Endometrium (tissue), 2 donors: ENCODE results near the gene TP53.
"Not testable (repeated sequence)": the region's sequence is repeated elsewhere in the genome, so short reads cannot be mapped to it uniquely, and the experiment has no call there.

ENCODE experiments used
- FAIRE-seq: peaks from 2 replicates; lab custom pipeline; 2012; peaks lifted over from hg19 to GRCh38; lab: Jason Lieb, UNC
- donor health status: control.
- donor health status: control.

Gene TP53

DNA sequence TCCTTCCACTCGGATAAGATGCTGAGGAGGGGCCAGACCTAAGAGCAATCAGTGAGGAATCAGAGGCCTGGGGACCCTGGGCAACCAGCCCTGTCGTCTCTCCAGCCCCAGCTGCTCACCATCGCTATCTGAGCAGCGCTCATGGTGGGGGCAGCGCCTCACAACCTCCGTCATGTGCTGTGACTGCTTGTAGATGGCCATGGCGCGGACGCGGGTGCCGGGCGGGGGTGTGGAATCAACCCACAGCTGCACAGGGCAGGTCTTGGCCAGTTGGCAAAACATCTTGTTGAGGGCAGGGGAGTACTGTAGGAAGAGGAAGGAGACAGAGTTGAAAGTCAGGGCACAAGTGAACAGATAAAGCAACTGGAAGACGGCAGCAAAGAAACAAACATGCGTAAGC is 12.4 kb downstream of the TP53 start:
- FAIRE-seq: no peak

DNA sequence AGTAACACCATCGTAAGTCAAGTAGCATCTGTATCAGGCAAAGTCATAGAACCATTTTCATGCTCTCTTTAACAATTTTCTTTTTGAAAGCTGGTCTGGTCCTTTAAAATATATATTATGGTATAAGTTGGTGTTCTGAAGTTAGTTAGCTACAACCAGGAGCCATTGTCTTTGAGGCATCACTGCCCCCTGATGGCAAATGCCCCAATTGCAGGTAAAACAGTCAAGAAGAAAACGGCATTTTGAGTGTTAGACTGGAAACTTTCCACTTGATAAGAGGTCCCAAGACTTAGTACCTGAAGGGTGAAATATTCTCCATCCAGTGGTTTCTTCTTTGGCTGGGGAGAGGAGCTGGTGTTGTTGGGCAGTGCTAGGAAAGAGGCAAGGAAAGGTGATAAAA is 14.1 kb downstream of the TP53 start:
- no peak for FAIRE-seq

DNA sequence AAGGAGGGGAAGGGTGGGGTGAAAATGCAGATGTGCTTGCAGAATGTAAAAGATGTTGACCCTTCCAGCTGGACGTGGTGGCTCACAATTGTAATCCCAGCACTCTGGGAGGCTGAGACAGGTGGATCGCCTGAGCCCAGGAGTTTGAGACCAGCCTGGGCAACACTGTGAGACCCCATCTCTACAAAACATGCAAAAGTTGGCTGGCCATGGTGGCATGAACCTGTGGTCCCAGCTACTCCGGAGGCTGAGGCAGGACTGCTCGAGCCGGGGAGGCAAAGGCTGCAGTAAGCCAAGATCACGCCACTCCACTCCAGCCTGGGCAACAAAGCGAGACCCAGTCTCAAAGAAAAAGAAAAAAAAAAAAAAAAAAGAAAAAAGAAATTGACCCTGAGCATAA is 18.8 kb downstream of the TP53 start:
- FAIRE-seq: no peak

DNA sequence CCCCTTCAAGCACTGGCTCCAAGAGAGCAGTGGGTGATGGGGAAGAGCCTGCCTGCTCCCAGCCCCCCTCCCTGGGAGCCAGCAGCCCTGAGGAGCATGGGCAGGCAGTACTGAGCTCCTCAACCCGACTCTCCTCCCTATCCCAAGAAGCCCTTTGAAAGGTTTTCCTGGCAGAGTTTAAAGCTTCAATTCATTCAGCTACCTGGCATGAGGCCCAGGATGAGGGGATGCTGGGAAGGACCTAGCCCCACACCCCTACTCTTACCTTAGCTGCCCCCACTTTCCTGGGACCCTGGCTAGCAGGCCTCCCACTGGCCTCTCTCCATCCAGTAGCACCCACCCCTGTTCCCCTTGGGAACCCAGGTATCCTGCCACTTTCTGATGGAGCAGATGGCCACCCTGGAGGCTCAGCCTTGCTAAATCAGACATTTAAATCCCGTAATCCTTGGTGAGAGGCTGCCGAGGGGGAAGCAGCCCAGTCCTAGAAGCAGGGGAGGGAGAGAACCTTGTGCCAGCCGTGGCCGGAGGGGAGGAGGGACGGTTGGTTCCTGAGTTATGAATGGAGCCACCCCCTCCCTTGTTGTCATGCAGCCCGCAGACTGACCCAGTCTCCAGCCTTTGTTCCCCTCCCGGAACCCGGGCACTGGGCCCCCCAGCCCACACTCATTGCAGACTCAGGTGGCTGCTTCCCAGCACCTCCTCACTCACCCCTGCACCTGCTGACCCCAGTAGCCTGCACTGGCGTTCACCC is 19.5 kb downstream of the TP53 start:
- FAIRE-seq: no peak

DNA sequence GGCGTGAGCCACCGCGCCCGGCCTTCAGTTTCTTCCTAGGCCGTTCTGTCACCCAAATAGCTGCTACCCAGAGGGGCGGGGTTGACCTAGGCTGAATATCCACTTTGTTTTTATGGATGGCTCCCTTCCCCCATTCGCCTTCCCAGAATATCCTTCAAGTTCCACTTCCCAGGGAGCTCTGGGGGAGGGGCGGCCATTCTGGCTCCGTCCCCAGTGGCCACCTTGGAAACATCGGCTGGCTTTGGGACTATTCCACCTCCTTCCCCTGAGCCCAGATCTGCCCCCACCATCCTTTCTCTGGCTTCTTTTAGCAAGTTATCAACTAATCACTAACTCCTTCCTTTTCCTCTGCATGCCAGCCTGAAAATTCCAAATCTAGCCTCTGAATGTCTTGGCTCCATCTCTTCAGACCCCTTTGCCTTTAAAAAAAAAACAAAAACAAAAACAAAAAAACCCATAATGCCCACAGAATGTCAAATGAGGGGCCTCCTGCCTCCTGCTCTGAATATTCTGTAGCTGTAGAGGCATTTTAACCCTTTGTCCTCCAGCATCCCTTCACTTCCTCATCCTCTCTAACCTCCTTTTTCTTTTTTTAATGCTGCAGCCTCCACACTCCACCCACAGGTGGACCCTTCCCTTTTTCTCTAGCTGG is 30.2 kb downstream of the TP53 start:
- FAIRE-seq: no peak

DNA sequence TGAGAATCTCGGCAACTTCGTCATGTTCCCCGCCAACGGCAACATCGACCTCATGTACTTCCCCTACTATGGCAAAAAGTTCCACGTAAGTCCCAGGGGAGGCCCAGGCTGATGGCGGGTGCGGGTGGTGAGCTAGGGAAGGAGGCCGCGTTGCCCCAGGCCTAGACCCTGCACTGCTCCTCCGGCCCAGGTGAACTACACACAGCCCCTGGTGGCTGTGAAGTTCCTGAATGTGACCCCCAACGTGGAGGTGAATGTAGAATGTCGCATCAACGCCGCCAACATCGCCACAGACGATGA is 31.8 kb downstream of the TP53 start:
- FAIRE-seq: no peak

DNA sequence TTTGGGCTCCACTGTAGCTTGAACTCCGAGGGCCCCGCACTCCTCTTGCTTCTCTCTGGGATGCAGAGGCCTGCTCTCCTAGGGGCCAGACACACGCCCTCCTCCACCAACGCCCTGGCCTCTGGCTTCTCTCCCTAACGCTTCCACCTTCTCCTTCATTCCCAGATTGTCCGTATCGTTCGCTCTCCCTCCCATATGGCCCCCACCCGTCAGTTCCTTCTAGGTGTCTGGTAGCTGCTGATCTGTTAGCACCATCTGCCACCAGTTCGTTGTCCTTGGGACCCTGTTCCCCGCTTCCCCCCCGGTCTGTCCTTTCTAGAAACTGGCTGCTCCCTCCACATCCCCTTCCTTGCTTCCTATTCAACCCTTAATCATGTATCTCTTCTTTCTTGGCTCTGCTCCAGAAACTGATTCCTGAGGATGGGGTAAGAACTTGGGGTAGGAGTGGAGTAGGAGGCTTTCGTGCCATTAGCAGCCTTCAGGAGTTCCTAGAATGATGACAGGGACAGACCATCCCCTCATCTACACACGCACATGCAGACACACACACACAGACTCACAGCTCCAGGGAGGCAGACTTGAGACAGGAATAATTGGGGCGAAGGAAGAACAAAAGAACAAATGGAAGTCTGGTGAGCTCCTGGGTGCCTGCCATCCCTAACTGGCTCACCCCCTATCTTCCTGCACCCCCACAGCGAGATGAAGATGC is 32.3 kb downstream of the TP53 start:
- FAIRE-seq: no peak

DNA sequence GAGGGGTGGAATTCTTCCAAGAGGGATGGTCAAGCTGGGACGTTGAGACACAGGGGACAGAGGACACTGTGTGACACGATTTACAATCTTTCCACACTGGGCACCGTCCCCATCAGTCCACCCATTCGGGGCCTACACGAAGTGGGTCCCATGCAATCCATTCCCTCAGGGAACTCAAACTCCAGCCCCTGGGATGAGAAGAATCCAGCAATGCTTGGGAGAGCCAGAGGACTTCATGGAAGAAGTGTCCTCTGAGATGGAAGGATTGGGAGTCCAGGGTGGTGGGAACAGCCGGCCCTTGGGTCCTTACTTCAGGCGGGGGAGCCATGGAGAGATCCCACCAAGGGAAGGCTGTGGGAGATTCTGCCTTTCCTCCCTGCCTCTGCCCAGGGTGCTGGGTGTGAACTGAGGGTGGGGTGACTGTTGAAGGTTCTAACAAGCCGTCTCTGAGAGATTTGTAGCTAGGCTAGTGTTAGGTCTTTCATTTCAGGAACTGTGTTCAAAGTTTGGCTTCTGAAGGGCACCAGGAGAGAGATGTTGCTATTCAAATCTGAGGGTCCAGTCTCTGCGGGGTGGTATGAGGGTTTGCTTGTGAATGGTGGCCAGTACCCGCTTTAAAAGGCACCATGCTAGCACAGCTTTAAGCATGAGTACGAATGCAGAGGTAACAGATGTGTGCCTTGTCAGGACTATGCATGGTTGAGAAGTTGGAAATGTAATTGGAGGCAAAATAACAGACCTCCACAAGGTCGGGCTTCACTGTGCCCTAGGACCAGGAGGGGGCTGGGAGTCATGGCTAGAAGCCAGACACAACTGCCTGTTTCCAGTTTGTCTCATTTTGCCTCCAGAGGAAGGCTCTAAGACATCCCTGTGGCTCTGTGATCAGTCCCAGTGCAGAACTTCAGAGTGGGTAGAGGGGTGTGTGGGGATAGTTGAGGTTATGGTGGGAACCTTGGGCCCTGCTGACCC is 34.6 kb downstream of the TP53 start:
- no peak for FAIRE-seq

DNA sequence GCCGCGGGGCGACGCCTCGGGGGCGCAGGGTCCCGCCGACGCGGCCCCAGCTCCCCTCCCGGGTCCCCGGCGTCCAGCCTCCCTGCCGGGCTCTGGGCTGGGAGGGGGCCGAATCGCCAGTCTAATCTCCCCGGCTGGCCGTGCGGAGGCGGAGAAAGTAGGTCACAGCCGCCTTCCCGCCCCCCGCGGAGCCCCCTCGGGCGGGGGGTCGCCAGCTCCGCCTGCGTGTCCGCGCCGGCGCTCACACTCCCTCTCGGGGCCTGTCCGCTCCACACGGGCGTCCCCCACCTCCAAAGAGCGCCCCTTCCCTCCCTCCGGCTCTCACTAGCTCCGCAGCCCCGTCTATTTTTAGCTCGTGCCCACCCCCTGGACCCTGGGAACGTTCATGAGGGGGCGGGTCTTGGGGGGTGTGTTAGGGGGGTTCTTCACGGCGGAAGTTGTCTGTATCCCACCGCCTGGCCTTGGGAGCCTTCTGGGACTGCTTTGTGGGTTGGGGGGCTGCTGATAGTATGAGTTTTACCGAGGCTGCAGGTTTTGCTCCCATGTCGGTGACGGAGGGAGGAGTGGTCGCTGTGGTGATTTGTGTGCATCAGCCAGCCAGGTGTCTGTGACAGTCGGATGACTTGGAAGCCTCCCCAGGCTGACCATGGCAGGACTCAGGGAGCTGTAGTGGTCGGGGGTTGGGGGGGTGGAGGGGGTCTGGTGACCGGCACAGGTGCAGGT is 35.5 kb downstream of the TP53 start:
- FAIRE-seq: no peak

DNA sequence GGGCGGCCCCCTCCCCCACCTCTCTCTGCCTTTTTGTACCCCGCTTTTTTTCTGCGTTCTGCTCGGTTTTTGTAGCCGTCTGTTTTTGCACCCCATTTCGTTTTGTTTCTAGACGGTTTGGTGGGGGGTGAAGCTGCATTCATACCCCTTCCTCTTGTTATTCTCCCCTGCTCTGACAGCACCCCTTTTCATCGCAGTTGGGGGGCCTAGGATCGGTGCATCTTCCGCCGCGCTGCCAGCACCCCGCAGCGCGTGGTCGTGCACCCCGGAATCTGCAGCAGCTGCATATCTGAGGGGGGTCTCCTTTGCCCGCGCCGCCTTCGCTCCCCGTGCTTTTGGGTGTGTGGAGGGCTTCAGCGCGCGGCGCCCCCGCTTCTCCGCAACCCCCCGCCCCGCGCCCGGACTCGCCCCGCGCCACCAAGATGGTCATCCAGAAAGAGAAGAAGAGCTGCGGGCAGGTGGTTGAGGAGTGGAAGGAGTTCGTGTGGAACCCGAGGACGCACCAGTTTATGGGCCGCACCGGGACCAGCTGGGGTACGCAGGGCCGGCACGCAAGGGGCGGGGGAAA is 36.1 kb downstream of the TP53 start:
- no peak for FAIRE-seq

DNA sequence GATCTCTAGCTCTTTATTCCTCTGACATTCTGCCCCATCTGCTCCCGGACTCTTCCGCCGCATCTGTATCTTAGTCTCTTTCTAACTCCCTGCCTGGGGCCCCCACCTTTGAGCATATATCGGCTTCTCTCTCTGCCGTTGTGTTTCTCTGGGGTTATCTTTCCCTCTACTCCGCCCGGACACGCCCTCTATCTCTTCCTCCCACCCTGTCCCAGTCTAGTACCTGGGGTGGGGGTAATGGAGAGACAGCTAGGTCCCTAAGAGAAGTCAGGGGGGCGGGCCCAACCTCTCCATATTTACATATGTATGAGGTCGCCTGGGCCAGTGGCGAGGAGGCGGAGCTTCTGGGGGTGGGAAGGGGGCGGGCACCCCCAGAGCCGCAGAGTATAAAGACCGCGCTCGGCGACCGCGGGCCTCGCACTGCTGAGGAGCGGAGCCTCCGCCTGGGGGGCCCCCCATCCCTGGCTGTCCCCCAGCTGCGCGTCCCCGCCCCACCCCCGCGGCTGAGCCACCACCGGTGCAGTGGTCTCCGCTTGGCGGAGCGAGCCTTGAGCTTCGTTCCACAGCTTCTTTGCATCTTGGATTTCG is 36.7 kb downstream of the TP53 start, which contains the start of gene ATP1B2:
ATP1B2 (plus strand) TSS at position 418 of the 588 bp plus-strand sequence. CDS start 593 bp downstream, outside the sequence.
- no peak for FAIRE-seq

DNA sequence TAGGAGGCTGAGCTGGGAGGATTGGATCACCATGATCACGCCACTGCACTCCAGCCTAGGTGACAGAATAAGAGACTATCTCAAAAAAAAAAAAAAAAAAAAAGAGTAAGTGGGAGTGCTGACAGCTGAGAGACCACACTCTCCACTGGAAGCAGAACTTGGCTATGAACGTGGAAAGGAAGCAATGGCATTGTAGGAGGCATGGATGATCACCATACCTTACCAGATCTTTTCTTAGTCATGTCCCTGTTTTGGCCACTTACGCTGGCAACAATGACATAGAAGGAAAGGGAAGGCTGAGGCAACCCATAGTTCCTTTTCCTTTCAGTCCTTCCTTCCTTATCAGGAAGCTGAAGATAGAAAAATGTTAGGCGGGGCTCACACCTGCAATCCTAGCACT is 40.3 kb downstream of the TP53 start:
- FAIRE-seq: no peak

DNA sequence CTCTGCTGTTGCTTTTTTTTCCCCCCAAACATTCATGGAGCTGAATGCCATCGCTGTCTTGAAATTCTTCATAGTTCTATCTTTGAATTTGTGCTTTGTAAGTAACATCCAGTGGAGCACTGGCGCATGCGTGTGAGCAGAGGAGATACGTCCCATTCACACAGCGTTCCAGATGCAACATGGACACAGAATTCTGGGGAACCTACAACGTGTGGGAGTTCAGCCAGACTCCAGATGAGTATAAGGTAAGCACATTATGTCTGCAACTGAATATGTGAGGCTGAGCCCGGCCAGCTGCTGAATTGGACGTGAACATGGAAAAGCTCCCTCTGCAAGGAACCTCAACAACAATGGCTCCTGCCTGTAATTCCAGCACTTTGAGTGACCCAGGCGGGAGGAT is 40.8 kb downstream of the TP53 start:
- no peak for FAIRE-seq

DNA sequence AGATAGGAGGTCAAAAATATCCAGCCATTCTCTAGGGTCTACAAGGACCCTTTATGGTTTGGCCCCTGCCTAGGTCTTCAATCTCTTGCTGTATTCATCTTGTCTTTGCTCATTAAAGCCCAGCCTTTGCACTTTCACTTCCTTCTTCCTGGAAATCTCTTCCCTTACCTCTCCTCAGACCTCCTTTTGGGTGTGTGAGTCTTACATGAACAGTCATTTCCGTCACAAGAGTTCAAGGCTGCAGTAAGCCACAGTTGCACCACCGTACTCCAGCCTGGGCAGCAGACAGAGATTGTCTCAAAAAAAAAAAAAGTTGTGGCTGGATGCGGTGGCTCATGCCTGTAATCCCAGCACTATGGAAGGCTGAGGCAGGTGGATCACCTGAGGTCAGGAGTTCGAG is 42.5 kb downstream of the TP53 start:
- no peak for FAIRE-seq

DNA sequence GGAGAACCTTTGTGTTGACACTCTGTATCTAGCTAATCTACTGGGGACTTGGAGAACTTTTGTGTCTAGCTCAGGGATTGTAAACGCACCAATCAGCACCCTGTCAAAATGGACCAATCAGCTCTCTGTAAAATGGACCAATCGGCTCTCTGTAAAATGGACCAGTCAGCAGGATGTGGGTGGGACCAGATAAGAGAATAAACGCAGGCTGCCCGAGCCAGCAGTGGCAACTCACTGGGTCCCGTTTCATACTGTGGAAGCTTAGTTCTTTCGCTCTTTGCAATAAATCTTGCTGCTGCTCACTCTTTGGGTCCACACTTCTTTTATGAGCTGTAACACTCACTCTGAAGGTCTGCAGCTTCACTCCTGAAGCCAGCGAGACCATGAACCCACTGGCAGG is 45.7 kb downstream of the TP53 start:
- not testable (repeated sequence) for FAIRE-seq

DNA sequence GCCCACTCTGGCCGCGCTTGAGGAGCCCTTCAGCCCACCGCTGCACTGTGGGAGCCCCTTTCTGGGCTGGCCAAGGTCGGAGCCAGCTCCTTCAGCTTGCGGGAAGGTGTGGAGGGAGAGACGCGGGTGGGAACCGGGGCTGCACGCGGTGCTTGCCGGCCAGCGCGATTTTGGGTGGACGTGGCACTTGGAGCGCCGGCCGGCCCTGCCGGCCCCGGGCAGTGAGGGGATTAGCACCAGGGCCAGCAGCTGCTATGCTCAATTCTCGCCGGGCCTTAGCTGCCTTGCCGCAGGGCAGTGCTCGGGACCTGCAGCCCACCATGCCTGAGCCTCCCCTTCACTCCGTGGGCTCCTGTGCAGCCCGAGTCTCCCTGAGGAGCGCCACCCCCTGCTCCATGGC is 46.5 kb downstream of the TP53 start:
- FAIRE-seq: no peak

DNA sequence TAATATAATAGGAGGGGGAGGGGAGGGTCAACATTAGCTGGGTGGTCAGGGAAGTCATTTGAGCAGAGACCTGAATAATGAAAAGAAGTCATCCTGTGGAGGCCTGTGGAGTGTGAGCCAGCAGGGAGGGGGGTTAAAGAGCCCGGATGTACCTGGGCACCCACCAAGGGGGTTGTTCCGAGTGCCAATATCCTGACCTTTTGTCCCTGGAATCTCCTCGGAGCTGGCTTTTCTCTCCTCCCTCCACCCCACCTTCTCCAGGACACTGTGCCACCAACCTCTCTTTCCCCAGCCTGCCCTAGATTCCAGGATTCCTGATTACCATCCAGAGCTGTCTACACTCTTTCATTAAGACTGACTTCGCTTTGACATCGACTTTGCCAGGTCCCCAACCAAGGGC is 51.1 kb downstream of the TP53 start:
- FAIRE-seq: no peak

DNA sequence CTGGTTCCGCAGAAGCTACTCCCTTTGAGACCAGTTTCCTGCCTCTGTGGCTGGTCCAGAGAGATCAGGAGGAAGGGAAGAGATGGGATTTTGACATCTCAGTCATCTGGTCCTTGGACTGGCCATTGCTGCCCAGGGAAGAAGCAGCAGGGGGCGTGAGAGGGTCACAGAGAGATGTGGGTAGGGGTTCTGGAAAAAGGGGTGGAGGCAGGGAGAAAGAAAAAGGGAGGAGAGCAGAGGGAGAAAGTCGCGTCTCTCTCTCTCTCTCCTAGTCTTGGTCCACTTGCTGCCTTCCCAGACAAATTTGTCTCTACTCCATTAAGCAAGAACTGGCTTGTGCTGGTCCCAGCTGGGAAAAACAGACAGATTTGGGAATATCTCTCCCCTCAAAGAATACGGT is 52.9 kb downstream of the TP53 start:
- FAIRE-seq: no peak

DNA sequence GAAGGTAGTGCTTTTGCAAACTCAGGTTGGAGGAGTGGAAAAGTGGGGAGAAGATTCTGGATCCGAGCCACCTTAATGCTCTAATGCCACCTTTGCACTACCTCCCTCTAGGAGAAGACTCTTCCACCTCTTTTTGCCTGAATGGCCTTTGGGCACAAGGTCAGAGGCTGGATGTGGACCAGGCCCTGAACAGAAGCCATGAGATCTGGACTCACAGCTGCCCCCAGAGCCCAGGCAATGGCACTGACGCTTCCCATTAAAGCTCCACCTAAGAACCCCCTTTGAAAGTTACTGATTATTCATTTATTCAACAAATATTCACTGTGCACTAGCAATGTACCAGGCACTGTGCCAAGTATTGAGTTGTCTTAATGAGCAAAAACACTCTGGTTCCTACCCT is 54.2 kb downstream of the TP53 start:
- no peak for FAIRE-seq

DNA sequence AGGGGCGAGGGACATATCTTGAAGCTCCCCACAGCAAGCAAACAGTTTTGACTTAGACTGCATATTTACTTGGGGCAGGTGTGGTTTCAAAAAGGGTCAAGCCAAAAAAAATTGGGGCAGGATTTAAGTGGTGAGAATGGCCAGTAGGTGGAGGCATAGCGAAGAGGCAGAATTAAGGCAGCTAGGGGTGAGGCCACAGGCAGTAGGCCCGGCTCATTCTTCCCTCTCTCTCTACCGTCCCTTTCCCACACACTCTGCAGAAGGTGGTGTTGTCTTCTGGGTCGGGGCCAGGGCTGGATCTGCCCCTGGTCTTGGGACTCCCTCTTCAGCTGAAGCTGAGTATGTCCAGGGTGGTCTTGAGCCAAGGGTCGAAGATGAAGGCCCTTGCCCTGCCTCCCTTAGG is 54.8 kb downstream of the TP53 start:
- FAIRE-seq: no peak
